H9 (cell line): Measurements from ENCODE around the gene S100A2. TPM values are rescaled to one million over a fixed set of nuclear protein-coding genes. Genes with fewer than 3 reads are reported as not detected.
A peak's percentile ranks its signal among the peaks of the same experiment; 100 is the strongest.

Source experiments
- DNase-seq: peaks from one replicate; pipeline ENCODE4 v3.0.0-alpha.2; 2017
- H2AFZ ChIP-seq: one replicate; pipeline ENCODE4 v1.6.1; 2013; ENCODE audit warnings: mild to moderate bottlenecking, low read length, control low read depth, moderate library complexity
- H2AK5ac ChIP-seq: 2 replicates; pipeline ENCODE4 v1.6.1; 2013; ENCODE audit warnings: low read length, control low read depth, mixed read lengths; ENCODE audit not compliant: insufficient read length
- H2BK120ac ChIP-seq: one replicate; pipeline ENCODE4 v1.6.1; 2013; ENCODE audit warnings: low read depth, mild to moderate bottlenecking, low read length, control low read depth, inconsistent platforms; ENCODE audit not compliant: poor library complexity, severe bottlenecking
- H2BK12ac ChIP-seq: 2 replicates; pipeline ENCODE4 v1.6.1; 2013; ENCODE audit warnings: low read length, control low read depth, mixed read lengths, low read depth; ENCODE audit not compliant: insufficient read length
- H2BK15ac ChIP-seq: 2 replicates; pipeline ENCODE4 v1.6.1; 2013; ENCODE audit warnings: low read depth, low read length, control low read depth
- H2BK20ac ChIP-seq: one replicate; pipeline ENCODE4 v1.6.1; 2013; ENCODE audit warnings: low read depth, mild to moderate bottlenecking, low read length, control low read depth, inconsistent platforms; ENCODE audit not compliant: poor library complexity, severe bottlenecking
- H2BK5ac ChIP-seq: 2 replicates; pipeline ENCODE4 v1.6.1; 2013; ENCODE audit warnings: low read length, control low read depth, mixed read lengths; ENCODE audit not compliant: insufficient read length
- H3K14ac ChIP-seq: 2 replicates; pipeline ENCODE4 v1.6.1; 2013; ENCODE audit warnings: low read length, control low read depth; ENCODE audit not compliant: insufficient read depth
- H3K18ac ChIP-seq: 2 replicates; pipeline ENCODE4 v1.6.1; 2013; ENCODE audit warnings: low read depth, mild to moderate bottlenecking, mixed read lengths, low read length, control low read depth; ENCODE audit not compliant: insufficient read length
- H3K23ac ChIP-seq: 2 replicates; pipeline ENCODE4 v1.6.1; 2013; ENCODE audit warnings: low read length, control low read depth, mixed read lengths, low read depth; ENCODE audit not compliant: insufficient read length
- H3K23me2 ChIP-seq: 2 replicates; pipeline ENCODE4 v1.6.1; 2013; ENCODE audit warnings: low read depth, mild to moderate bottlenecking, mixed read lengths, low read length, control low read depth; ENCODE audit not compliant: insufficient read length, poor library complexity, severe bottlenecking
- H3K27ac ChIP-seq: 2 replicates; pipeline ENCODE4 v1.5.1; 2013; ENCODE audit warnings: low read length, control low read depth, mixed read lengths, low read depth; ENCODE audit not compliant: insufficient read length
- H3K27me3 ChIP-seq: 2 replicates; pipeline ENCODE4 v1.6.1; 2013; ENCODE audit warnings: low read length, control low read depth, inconsistent platforms; ENCODE audit not compliant: insufficient read depth
- H3K4ac ChIP-seq: 2 replicates; pipeline ENCODE4 v1.6.1; 2013; ENCODE audit warnings: low read depth, mild to moderate bottlenecking, control low read depth, inconsistent platforms, low read length, moderate library complexity
- H3K4me1 ChIP-seq: 2 replicates; pipeline ENCODE4 v1.6.1; 2013; ENCODE audit warnings: low read length, control low read depth, inconsistent platforms; ENCODE audit not compliant: insufficient read depth
- H3K4me2 ChIP-seq: 2 replicates; pipeline ENCODE4 v1.6.1; 2013; ENCODE audit warnings: low read length, control low read depth, mixed read lengths; ENCODE audit not compliant: insufficient read length, insufficient read depth
- H3K56ac ChIP-seq: 2 replicates; pipeline ENCODE4 v1.6.1; 2013; ENCODE audit warnings: low read depth, mild to moderate bottlenecking, mixed read lengths, low read length, control low read depth; ENCODE audit not compliant: insufficient read length
- H3K79me1 ChIP-seq: 2 replicates; pipeline ENCODE4 v1.6.1; 2013; ENCODE audit warnings: low read depth, mild to moderate bottlenecking, moderate library complexity, low read length, control low read depth, inconsistent platforms; ENCODE audit not compliant: insufficient read depth, poor library complexity, severe bottlenecking
- H3K79me2 ChIP-seq: 2 replicates; pipeline ENCODE4 v1.6.1; 2013; ENCODE audit warnings: low read length, control low read depth, inconsistent platforms; ENCODE audit not compliant: insufficient read depth
- H3K9ac ChIP-seq: 2 replicates; pipeline ENCODE4 v1.6.1; 2013; ENCODE audit warnings: low read length, control low read depth, mixed read lengths; ENCODE audit not compliant: insufficient read length; ENCODE audit errors: extremely low read depth
- H3K9me3 ChIP-seq: one replicate; pipeline ENCODE4 v1.6.1; 2013; ENCODE audit warnings: low read depth, low read length, inconsistent platforms; ENCODE audit not compliant: control insufficient read depth
- H3T11ph ChIP-seq: one replicate; pipeline ENCODE4 v1.6.1; 2013; ENCODE audit warnings: mild to moderate bottlenecking, low read length, control low read depth, inconsistent platforms
- H4K20me1 ChIP-seq: one replicate; pipeline ENCODE4 v1.6.1; 2013; ENCODE audit not compliant: control insufficient read depth, insufficient read length, insufficient read depth
- H4K5ac ChIP-seq: 2 replicates; pipeline ENCODE4 v1.6.1; 2013; ENCODE audit warnings: low read depth, mild to moderate bottlenecking, mixed read lengths, low read length, control low read depth; ENCODE audit not compliant: insufficient read length
- H4K8ac ChIP-seq: replicated peaks from 2 replicates; pipeline ENCODE4 v1.6.1; 2013; ENCODE audit warnings: low read length, control low read depth, mixed read lengths, low read depth; ENCODE audit not compliant: insufficient read length
- H4K91ac ChIP-seq: 2 replicates; pipeline ENCODE4 v1.6.1; 2013; ENCODE audit warnings: low read depth, mild to moderate bottlenecking, moderate library complexity, mixed read lengths, low read length, control low read depth; ENCODE audit not compliant: insufficient read length
- H3K27ac Mint-ChIP-seq, 3 experiments: 2 replicates in 2 of 3; 3 replicates in 1 of 3; pipeline ENCODE4 v1.8.0; 2020 to 2021; ENCODE audit warnings: mixed read lengths in 3 of 3, mild to moderate bottlenecking in 1 of 3, moderate library complexity in 1 of 3
- H3K27me3 Mint-ChIP-seq: 2 replicates; pipeline ENCODE4 v1.8.0; 2021; ENCODE audit warnings: low read depth, mild to moderate bottlenecking, moderate library complexity, mixed read lengths
- H3K36me3 Mint-ChIP-seq, 3 experiments: 2 replicates in 2 of 3; 3 replicates in 1 of 3; pipeline ENCODE4 v1.8.0; 2020 to 2021; ENCODE audit warnings: low read depth in 3 of 3, mixed read lengths in 3 of 3; ENCODE audit not compliant: insufficient read depth in 1 of 3
- H3K4me1 Mint-ChIP-seq, 2 experiments: 2 replicates each; pipeline ENCODE4 v1.8.0; 2020; ENCODE audit warnings: mixed read lengths in 2 of 2
- H3K4me3 Mint-ChIP-seq, 2 experiments: 2 replicates in 1 of 2; 3 replicates in 1 of 2; pipeline ENCODE4 v1.8.0; 2020 to 2021; ENCODE audit warnings: mild to moderate bottlenecking in 2 of 2, mixed read lengths in 2 of 2, moderate library complexity in 1 of 2
- H3K9me3 Mint-ChIP-seq, 2 experiments: 2 replicates in 1 of 2; 3 replicates in 1 of 2; pipeline ENCODE4 v1.8.0; 2020; ENCODE audit warnings: mild to moderate bottlenecking in 2 of 2, mixed read lengths in 2 of 2, moderate library complexity in 1 of 2
- CTCF ChIP-seq: fragments of 200-600 bp; sonication (generic); conservative IDR thresholded peaks from 3 replicates; pipeline ENCODE4 v1.8.0; 2021; ENCODE audit warnings: antibody characterized with exemption, mild to moderate bottlenecking
- WGBS: extraction: QIAGEN DNeasy Blood & Tissue Kit; methylation state at CpG from one replicate; pipeline ENCODE4 v1.1.7; 2013; ENCODE audit warnings: missing lambda C conversion rate, low lambda C conversion rate, mixed read lengths; ENCODE audit not compliant: insufficient read length; ENCODE audit errors: extremely low coverage; 5-methylcytosine and 5-hydroxymethylcytosine counted together
- total RNA-seq: library from RNA; stranded (reverse); gene quantifications from 2 replicates; pipeline ENCODE4 v1.2.1, GENCODE V29; 2021

Gene S100A2
- total RNA-seq, 1 experiment from 2014 or later: 0.57 TPM

GRCh38 chr1:153545067-153546055, 20.3 kb downstream of the S100A2 start, which contains the start of gene S100A4:
S100A4 (minus strand) TSS chr1:153545806; CDS start chr1:153544794, 1,012 bp downstream.
- H2BK12ac ChIP-seq: no peak within 1 kb of the TSS
- Mint-ChIP-seq H3K4me1 (peaks cover 48 to 62% of the 10 kb centered on the region in 2 experiments), H3K27ac (peak within 1 kb of the TSS; percentile 74 to 97 (median 80); a peak in 6 of 7 replicates), H3K4me3 (peak within 1 kb of the TSS in 1 of 2 experiments; percentile 62; a peak in 4 of 5 replicates), H3K36me3 (no peaks in the 10 kb centered on the region; a peak in 1 of 7 replicates), H3K9me3 (no peaks in the 10 kb centered on the region), H3K27me3 (peaks cover 3% of the 10 kb centered on the region)
- no peaks in the 10 kb centered on the region for H3K27me3 ChIP-seq
- no peak within 1 kb of the TSS for H2BK120ac ChIP-seq
- no peak within 1 kb of the TSS for H4K91ac ChIP-seq
- peak within 1 kb of the TSS; percentile 45 for H3K18ac ChIP-seq
- no peak within 1 kb of the TSS for H2AK5ac ChIP-seq
- H3K27ac ChIP-seq: no peak within 1 kb of the TSS
- H2BK15ac ChIP-seq: no peak within 1 kb of the TSS
- peak within 1 kb of the TSS; percentile 10 for H3K9ac ChIP-seq
- peak; percentile 97 for DNase-seq
- H2BK20ac ChIP-seq: no peak within 1 kb of the TSS
- no peak within 1 kb of the TSS for H3K56ac ChIP-seq
- H3T11ph ChIP-seq: no peak within 1 kb of the TSS
- peak within 1 kb of the TSS; percentile 27 for H3K4me2 ChIP-seq
- H3K14ac ChIP-seq: 0 out of 2 replicates have a peak within 1 kb of the TSS, but pooled peaks have one; percentile 1
- H2BK5ac ChIP-seq: no peak within 1 kb of the TSS
- no peak within 1 kb of the TSS for H3K23ac ChIP-seq
- no peaks in the 10 kb centered on the region for H3K9me3 ChIP-seq
- no peak within 1 kb of the TSS for H4K5ac ChIP-seq
- H4K20me1 ChIP-seq: no peaks in the 10 kb centered on the region
- H3K4ac ChIP-seq: no peak within 1 kb of the TSS
- no peaks in the 10 kb centered on the region for H3K79me1 ChIP-seq
- no peaks in the 10 kb centered on the region for H3K79me2 ChIP-seq
- no CpG with 5 or more reads among the region's 19 CpGs for WGBS
- H3K23me2 ChIP-seq: no peaks in the 10 kb centered on the region
- no peak for TF ChIP-seq CTCF
- no peak within 1 kb of the TSS for H4K8ac ChIP-seq
- no peak within 1 kb of the TSS for H2AFZ ChIP-seq
- H3K4me1 ChIP-seq: peaks cover 6% of the 10 kb centered on the region; the same call in 1 of the 2 replicates
